ENCODE measurements around the gene LRRC74B. TPM values are rescaled to one million over a fixed set of nuclear protein-coding genes. Genes with fewer than 3 reads are reported as not detected.

The LRRC74B gene
- polyA plus RNA-seq, 2 of the 4 experiments (the other 2 are of a cell fraction), result 0.08 to 0.10 TPM

- TF ChIP-seq, protein P1, sequence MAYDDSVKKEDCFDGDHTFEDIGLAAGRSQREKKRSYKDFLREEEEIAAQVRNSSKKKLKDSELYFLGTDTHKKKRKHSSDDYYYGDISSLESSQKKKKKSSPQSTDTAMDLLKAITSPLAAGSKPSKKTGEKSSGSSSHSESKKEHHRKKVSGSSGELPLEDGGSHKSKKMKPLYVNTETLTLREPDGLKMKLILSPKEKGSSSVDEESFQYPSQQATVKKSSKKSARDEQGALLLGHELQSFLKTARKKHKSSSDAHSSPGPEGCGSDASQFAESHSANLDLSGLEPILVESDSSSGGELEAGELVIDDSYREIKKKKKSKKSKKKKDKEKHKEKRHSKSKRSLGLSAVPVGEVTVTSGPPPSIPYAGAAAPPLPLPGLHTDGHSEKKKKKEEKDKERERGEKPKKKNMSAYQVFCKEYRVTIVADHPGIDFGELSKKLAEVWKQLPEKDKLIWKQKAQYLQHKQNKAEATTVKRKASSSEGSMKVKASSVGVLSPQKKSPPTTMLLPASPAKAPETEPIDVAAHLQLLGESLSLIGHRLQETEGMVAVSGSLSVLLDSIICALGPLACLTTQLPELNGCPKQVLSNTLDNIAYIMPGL (CRISPR knock-in tag; IDR thresholded peaks at IDR 0.05; ENCODE audit: borderline replicate concordance), result no peak
- TF ChIP-seq TP53 (CRISPR knock-in tag; IDR thresholded peaks at IDR 0.05) (no peak), TFCP2L1 (CRISPR knock-in tag; IDR thresholded peaks at IDR 0.05) (no peak)
Measured at GRCh38 chr22:21041937-21042336, 3.8 kb upstream of the LRRC74B start (continued).

DNA sequence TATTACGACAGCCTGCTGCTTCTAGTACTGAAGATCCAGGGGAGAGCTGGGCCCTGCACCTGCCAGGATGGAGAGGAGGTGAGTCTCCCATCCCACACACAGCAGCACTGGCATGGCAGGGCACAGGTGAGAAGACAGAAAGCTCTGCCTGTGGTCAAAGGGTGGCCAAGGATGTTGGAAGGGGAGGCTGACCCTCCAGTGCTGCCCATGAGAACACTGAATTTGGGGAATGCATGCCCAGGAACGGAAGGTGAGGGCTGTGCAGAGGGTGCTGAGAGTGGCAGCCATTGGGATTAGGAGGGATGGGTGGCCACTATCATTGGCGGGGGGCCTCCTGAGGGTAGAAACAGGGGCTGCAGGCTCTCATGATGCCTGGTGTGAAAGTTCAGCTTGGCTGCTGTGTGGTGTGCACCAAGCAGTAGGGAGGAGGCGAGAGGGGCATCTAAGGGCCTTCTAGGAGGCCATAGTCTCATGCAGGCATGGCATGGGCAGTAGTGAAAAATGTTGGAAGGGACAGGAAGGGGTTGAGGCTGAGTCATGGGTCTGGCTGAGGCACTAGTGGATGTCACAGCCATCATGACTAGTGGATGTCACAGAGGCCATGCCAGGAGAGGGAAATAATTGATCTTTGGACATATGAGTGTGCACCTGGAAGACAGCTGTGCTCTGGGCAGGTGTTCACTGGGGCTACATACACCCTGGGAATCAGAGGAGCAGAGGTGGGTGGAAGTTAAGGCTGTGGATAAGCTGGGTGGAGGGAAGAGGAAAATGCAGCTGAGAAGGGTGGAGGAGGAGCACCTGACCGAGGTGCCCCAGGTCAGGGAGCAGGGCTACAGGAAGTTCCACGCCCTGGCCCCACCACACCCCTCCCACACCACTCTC lies 2.5 kb upstream of the LRRC74B start:
- no peaks in the 10 kb centered on the region for H3K9me3 ChIP-seq
- TF ChIP-seq HOXB13 (CRISPR knock-in tag; IDR thresholded peaks at IDR 0.05; ENCODE audit: low read depth), result no peak
- TF ChIP-seq HDAC2 (IDR thresholded peaks at IDR 0.05), result no peak
- TF ChIP-seq NPAS2 (CRISPR knock-in tag; IDR thresholded peaks at IDR 0.05; ENCODE audit: borderline replicate concordance), result no peak
- no peak for TF ChIP-seq BHLHE40 (IDR thresholded peaks at IDR 0.05; ENCODE audit: low read depth, low read length)
- no peak for TF ChIP-seq HES2 (IDR thresholded peaks at IDR 0.05)
- TF ChIP-seq MAFK (IDR thresholded peaks at IDR 0.05; ENCODE audit: partially characterized antibody), result no peak
- ChIA-PET CTCF (interaction anchor here (1.6 kb wide), 1 partner anchor 59 kb away, joined by 5 read pairs; no protein-coding TSS in a partner anchor), POLR2A (no interaction called here)
- H3K4me1 ChIP-seq, result peaks cover 16% of the 10 kb centered on the region
- no peak for FAIRE-seq
- H3K4me2 ChIP-seq, result no peak overlapping the region
- H3K4me3 ChIP-seq, result no peak overlapping the region
- 67% methylated on average over 4 of the region's 6 CpGs for WGBS (ENCODE audit: missing lambda C conversion rate)
- no peak for DNase-seq (ENCODE audit: low read depth in 1 of 2, low spot score in 1 of 2)
- no peak for ATAC-seq
- peak overlapping the region in 1 of 2 experiments; percentile 80; a peak in 3 of 6 replicates for H3K27ac ChIP-seq

DNA sequence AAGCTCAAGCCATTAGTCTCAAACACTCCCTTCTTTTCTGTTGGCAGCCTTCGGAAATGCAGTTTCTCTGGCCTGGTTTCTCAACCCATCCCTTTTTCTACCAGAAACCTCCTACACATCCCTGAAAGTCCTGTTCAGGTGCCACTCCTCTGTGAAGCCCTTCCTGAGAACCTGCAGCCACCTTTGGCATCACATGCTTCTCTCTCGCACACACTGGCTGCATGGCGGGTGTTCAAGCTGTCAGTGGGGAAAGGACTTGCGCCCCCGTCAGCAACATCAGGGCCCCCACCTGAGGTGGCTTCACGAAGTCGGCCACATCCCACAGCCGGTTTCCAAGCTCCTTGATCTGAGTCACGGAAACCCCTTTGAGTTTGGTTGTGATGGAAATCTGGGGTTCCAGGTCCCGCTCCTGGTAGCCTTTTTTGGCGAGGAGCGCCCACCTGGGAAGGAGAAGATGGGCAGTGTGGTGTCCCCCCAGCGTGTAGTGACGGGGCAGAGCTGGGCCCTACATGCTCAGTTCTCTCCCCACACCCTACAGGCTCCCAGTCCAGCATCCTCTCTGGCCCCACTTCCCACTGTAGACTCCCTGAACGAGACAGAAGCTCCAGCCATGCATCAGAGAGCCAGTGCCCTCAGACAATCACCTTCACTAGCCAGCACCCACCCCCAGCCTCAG lies 1.7 kb upstream of the LRRC74B start:
- no peak overlapping the region for H3K4me3 ChIP-seq
- peaks cover 12% of the 10 kb centered on the region for H3K4me1 ChIP-seq
- ChIA-PET CTCF (interaction anchor here (0.6 to 1.6 kb wide), 3 partner anchors 23 to 71 kb away, joined by 3 to 5 read pairs (median 3); no protein-coding TSS in a partner anchor), POLR2A (no interaction called here)
- peak overlapping the region; percentile 11 to 80; a peak in 4 of 6 replicates for H3K27ac ChIP-seq
- 87% methylated on average over 12 of the region's 15 CpGs for WGBS (ENCODE audit: missing lambda C conversion rate)
- TF ChIP-seq EHF (CRISPR knock-in tag; IDR thresholded peaks at IDR 0.05), result no peak
- TF ChIP-seq ESRRA (IDR thresholded peaks at IDR 0.05; ENCODE audit: borderline replicate concordance, low read length), result no peak
- TF ChIP-seq RCOR1 (IDR thresholded peaks at IDR 0.05; ENCODE audit: low read depth, low read length), result no peak
- no peak for TF ChIP-seq E2F6 (IDR thresholded peaks at IDR 0.05; ENCODE audit: borderline replicate concordance, low read depth)
- no peak for TF ChIP-seq TP53 (CRISPR knock-in tag; IDR thresholded peaks at IDR 0.05)
- TF ChIP-seq EP300 (IDR thresholded peaks at IDR 0.05), result no peak
- no peak for TF ChIP-seq KDM5A (IDR thresholded peaks at IDR 0.05)
- TF ChIP-seq ZSCAN20 (CRISPR knock-in tag; IDR thresholded peaks at IDR 0.05), result no peak
- TF ChIP-seq CEBPB (IDR thresholded peaks at IDR 0.05), result no peak
- no peak for TF ChIP-seq MAZ (IDR thresholded peaks at IDR 0.05; ENCODE audit: borderline replicate concordance, low read depth, low read length)
- TF ChIP-seq MAX (IDR thresholded peaks at IDR 0.05), result no peak
- TF ChIP-seq MYC (IDR thresholded peaks at IDR 0.05; ENCODE audit: borderline replicate concordance, low read length), result no peak
- no peak for TF ChIP-seq SMC3 (IDR thresholded peaks at IDR 0.05)
- no peak for TF ChIP-seq ZFP36 (IDR thresholded peaks at IDR 0.05; ENCODE audit: borderline replicate concordance, partially characterized antibody)
- TF ChIP-seq NR3C1 (IDR thresholded peaks at IDR 0.05), result no peak
- TF ChIP-seq, protein P2, sequence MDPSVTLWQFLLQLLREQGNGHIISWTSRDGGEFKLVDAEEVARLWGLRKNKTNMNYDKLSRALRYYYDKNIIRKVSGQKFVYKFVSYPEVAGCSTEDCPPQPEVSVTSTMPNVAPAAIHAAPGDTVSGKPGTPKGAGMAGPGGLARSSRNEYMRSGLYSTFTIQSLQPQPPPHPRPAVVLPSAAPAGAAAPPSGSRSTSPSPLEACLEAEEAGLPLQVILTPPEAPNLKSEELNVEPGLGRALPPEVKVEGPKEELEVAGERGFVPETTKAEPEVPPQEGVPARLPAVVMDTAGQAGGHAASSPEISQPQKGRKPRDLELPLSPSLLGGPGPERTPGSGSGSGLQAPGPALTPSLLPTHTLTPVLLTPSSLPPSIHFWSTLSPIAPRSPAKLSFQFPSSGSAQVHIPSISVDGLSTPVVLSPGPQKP (IDR thresholded peaks at IDR 0.05; ENCODE audit: low read depth, low read length), result no peak
- TF ChIP-seq HDAC2 (IDR thresholded peaks at IDR 0.05), result no peak
- no peak for TF ChIP-seq REST (IDR thresholded peaks at IDR 0.05)
- TF ChIP-seq NPAS2 (CRISPR knock-in tag; IDR thresholded peaks at IDR 0.05; ENCODE audit: borderline replicate concordance), result no peak
- FAIRE-seq, result no peak
- H3K4me2 ChIP-seq, result no peak overlapping the region
- H3K9me3 ChIP-seq, result no peaks in the 10 kb centered on the region
- ATAC-seq, result no peak
- no peak for DNase-seq (ENCODE audit: low read depth in 1 of 2, low spot score in 1 of 2)
